Endothelial cell of umbilical vein (primary cell): ENCODE results near the gene CSNK2B. TPM values are rescaled to one million over a fixed set of nuclear protein-coding genes. Genes with fewer than 3 reads are reported as not detected.

ENCODE experiments used
- BruUV-seq: library from RNA; stranded (reverse); fragments of 400-500 nt; replicated peaks from 2 replicates; lab custom pipeline; 2021; lab: Mats Ljungman, UMichigan
- CTCF ChIA-PET: fragments of 300-600, 350-600 bp; sonication (Branson Sonifier 250); formaldehyde crosslinking; loops from one replicate; lab custom pipeline; 2021; ENCODE audit warnings: antibody characterized with exemption, inconsistent platforms; lab: Charles Lee
- POLR2A ChIA-PET: fragments of 300-600, 350-600 bp; sonication (Branson Sonifier 250); formaldehyde crosslinking; loops from one replicate; lab custom pipeline; 2021; ENCODE audit warnings: antibody characterized with exemption, inconsistent platforms; lab: Charles Lee
- DNase-seq: peaks from one replicate; pipeline ENCODE4 v3.0.0-alpha.2; 2011; ENCODE audit warnings: low read depth, low spot score
- FAIRE-seq: peaks from 2 replicates; lab custom pipeline; 2011; peaks lifted over from hg19 to GRCh38; lab: Jason Lieb, UNC
- H2AFZ ChIP-seq: 2 replicates; pipeline ENCODE4 v1.6.0; 2012; ENCODE audit warnings: low read depth, low read length, control low read depth, inconsistent platforms
- H3K27ac ChIP-seq: 2 replicates; pipeline ENCODE4 v1.5.1; 2011; ENCODE audit warnings: low read depth, mild to moderate bottlenecking, control low read depth, low read length, moderate library complexity; ENCODE audit not compliant: insufficient read depth
- H3K27me3 ChIP-seq, 2 experiments: 2 replicates each; pipeline versions ENCODE4 v1.6.0 to v1.6.1; 2011; ENCODE audit warnings: low read length in 2 of 2, mixed read lengths in 1 of 2; ENCODE audit not compliant: control insufficient read depth in 2 of 2, insufficient read depth in 2 of 2
- H3K36me3 ChIP-seq, 2 experiments: 2 replicates in 1 of 2; 3 replicates in 1 of 2; pipeline ENCODE4 v1.5.1; 2011; ENCODE audit warnings: low read length in 2 of 2, mild to moderate bottlenecking in 1 of 2, moderate library complexity in 1 of 2; ENCODE audit not compliant: control insufficient read depth in 2 of 2, insufficient read depth in 2 of 2; ENCODE audit errors: extremely low read depth in 1 of 2
- H3K4me1 ChIP-seq: 3 replicates; pipeline ENCODE4 v1.5.1; 2011; ENCODE audit warnings: mild to moderate bottlenecking, low read length; ENCODE audit not compliant: control insufficient read depth, insufficient read depth; ENCODE audit errors: extremely low read depth
- H3K4me2 ChIP-seq: 2 replicates; pipeline ENCODE4 v1.6.1; 2011; ENCODE audit warnings: low read length, control low read depth, mixed read lengths; ENCODE audit not compliant: insufficient read depth
- H3K4me3 ChIP-seq, 3 experiments: fragments of 200-600 bp in 1 of 3; sonication (generic), shearing (Covaris generic) in 1 of 3; replicated peaks in 1 of 3; 2 replicates each; pipeline ENCODE4 v1.5.1; 2011 to 2016; ENCODE audit warnings: control low read depth in 3 of 3, low read length in 3 of 3, mild to moderate bottlenecking in 2 of 3, inconsistent platforms in 1 of 3, low read depth in 1 of 3, moderate library complexity in 1 of 3; ENCODE audit not compliant: insufficient read depth in 1 of 3
- H3K79me2 ChIP-seq: 2 replicates; pipeline ENCODE4 v1.6.0; 2012; ENCODE audit warnings: low read length, inconsistent platforms; ENCODE audit not compliant: control insufficient read depth, insufficient read depth
- H3K9ac ChIP-seq: replicated peaks from 2 replicates; pipeline ENCODE3; 2011; ENCODE audit warnings: low read length, control low read depth; ENCODE audit not compliant: insufficient read depth; ENCODE audit errors: extremely low read depth
- H3K9me1 ChIP-seq: replicated peaks from 3 replicates; pipeline ENCODE4 v1.6.0; 2011; ENCODE audit warnings: mild to moderate bottlenecking, low read length; ENCODE audit not compliant: control insufficient read depth, insufficient read depth; ENCODE audit errors: extremely low read depth
- H3K9me3 ChIP-seq: replicated peaks from 2 replicates; pipeline ENCODE4 v1.5.1; 2012; ENCODE audit warnings: low read length, inconsistent platforms; ENCODE audit not compliant: control insufficient read depth, insufficient read depth
- H4K20me1 ChIP-seq: replicated peaks from 2 replicates; pipeline ENCODE3; 2011; ENCODE audit warnings: mild to moderate bottlenecking, low read length; ENCODE audit not compliant: control insufficient read depth, insufficient read depth; ENCODE audit errors: extremely low read depth
- FOS ChIP-seq: IDR thresholded peaks from 2 replicates; pipeline ENCODE4 v1.6.1; 2011; ENCODE audit warnings: mild to moderate bottlenecking, low read length, moderate library complexity, borderline replicate concordance; ENCODE audit not compliant: insufficient read depth
- JUN ChIP-seq: IDR thresholded peaks from 2 replicates; pipeline ENCODE4 v1.6.1; 2011; ENCODE audit warnings: borderline replicate concordance, low read depth; ENCODE audit not compliant: insufficient read length, insufficient read depth
- MYC ChIP-seq: IDR thresholded peaks from one replicate; pipeline ENCODE4 v1.6.1; 2011; ENCODE audit warnings: mild to moderate bottlenecking, low read depth, low read length
- POLR2A ChIP-seq: IDR thresholded peaks from 2 replicates; pipeline ENCODE4 v1.6.1; 2012; ENCODE audit warnings: low read depth, mild to moderate bottlenecking, control low read depth, low read length
- POLR2AphosphoS5 ChIP-seq: IDR thresholded peaks from 2 replicates; pipeline ENCODE4 v1.6.1; 2012; ENCODE audit warnings: low read depth, mild to moderate bottlenecking, control low read depth, low read length, moderate library complexity; ENCODE audit not compliant: insufficient read depth
- dilution Hi-C: fragments of 300-500 bp; cut with MboI; formaldehyde crosslinking; loops from one replicate; pipeline ENCODE4 v1.15.0; 2019; ENCODE audit warnings: low sequenced_read_pairs; ENCODE audit not compliant: extremely low pct_ligation_motif_present
- intact Hi-C: fragments of 100-400 bp; cut with micrococcal nuclease; formaldehyde crosslinking; loops from one replicate; pipeline ENCODE4 v1.10.0; 2022
- polyA plus RNA-seq, 4 experiments: library from polyadenylated mRNA; depleted of rRNA in 3 of 4; stranded (reverse) in 3 of 4; unstranded in 1 of 4; fragments of >200 nt; gene quantifications; 2 replicates each; pipeline versions ENCODE4 v1.2.1 to v1.2.3, GENCODE V29; 2011 to 2012; ENCODE audit warnings: missing spikeins in 1 of 4
- total RNA-seq: library from RNA; stranded (reverse); gene quantifications from 2 replicates; pipeline ENCODE4 v1.2.3, GENCODE V29; 2021

Gene CSNK2B
- total and polyA plus RNA-seq, 2 donors (not counting 3 experiments of a cell fraction or from before 2014, with no cell fraction given) = 159 to 206 TPM

GRCh38 chr6:31620586-31621319 is 45.1 kb upstream of the CSNK2B start, which contains the start of gene PRRC2A:
Gene PRRC2A, plus strand, starts transcription at chr6:31620715. Its CDS starts 2,075 bp downstream, at chr6:31622790.
- no TSS peak for BruUV-seq
- H3K4me3 ChIP-seq = peak within 1 kb of the TSS; percentile 80 to 99 (median 95)
- no peaks in the 10 kb centered on the region for H4K20me1 ChIP-seq
- peak; percentile 38 for FAIRE-seq
- ChIA-PET POLR2A (interaction anchor here (1.1 to 2.2 kb wide), 4 partner anchors 13 to 78 kb away, joined by 3 to 4 read pairs (median 3); partner anchors contain the start of gene C6orf47), CTCF (interaction anchor here (0.9 to 3.9 kb wide), 4 partner anchors 19 to 70 kb away, joined by 3 to 18 read pairs (median 4); partner anchors contain the start of gene BAG6)
- no peaks in the 10 kb centered on the region for H3K9me3 ChIP-seq
- dilution Hi-C loops (no loop called here), intact Hi-C loops (loop anchor here (1.0 to 5.0 kb wide), 10 partner anchors 32 to 243 kb away; partner anchors contain the start of genes ABHD16A, BAG6, DDX39B and HSPA1B)
- peaks cover 15 to 21% of the 10 kb centered on the region in 2 experiments for H3K36me3 ChIP-seq
- H3K79me2 ChIP-seq = peaks cover 48% of the 10 kb centered on the region
- peak within 1 kb of the TSS; percentile 92 for H3K4me2 ChIP-seq
- peak within 1 kb of the TSS; percentile 99 for H3K9ac ChIP-seq
- TF ChIP-seq JUN (no peak), MYC (peak; percentile 32), POLR2A (peak; percentile 86), POLR2AphosphoS5 (peak; percentile 78), FOS (no peak)
- no peak for DNase-seq
- H3K4me1 ChIP-seq = peaks cover 13% of the 10 kb centered on the region
- no peaks in the 10 kb centered on the region for H3K27me3 ChIP-seq
- peak within 1 kb of the TSS; percentile 65 for H2AFZ ChIP-seq
- peak within 1 kb of the TSS; percentile 95 for H3K27ac ChIP-seq
- no peaks in the 10 kb centered on the region for H3K9me1 ChIP-seq
